ENCODE measurements around the gene ARHGEF7.

The ARHGEF7 gene

GRCh38 chr13:111076155-111077013, 38.7 kb upstream of the ARHGEF7 start:
- Histone ChIP-seq H3K4me2 (ENCODE audit: low read length) (no peak overlapping the region), H3K9ac (ENCODE audit: low read length) (no peak overlapping the region), H3K4me1 (ENCODE audit: insufficient read depth, low read length, severe bottlenecking) (no peaks in the 10 kb centered on the region), H2AFZ (ENCODE audit: low read length) (no peak overlapping the region), H3K36me3 (ENCODE audit: insufficient read depth, low read length) (no peaks in the 10 kb centered on the region), H3K27me3 (ENCODE audit: insufficient read depth, low read length) (no peaks in the 10 kb centered on the region; the same call in 1 of the 2 replicates), H4K20me1 (ENCODE audit: insufficient read depth, low read length) (no peaks in the 10 kb centered on the region), H3F3A (ENCODE audit: insufficient read depth, low read length) (no peaks in the 10 kb centered on the region), H3K27ac (ENCODE audit: low read depth, low read length, poor library complexity, severe bottlenecking) (no peak overlapping the region), H3K9me2 (ENCODE audit: low read depth, low read length) (no peaks in the 10 kb centered on the region), H3K4me3 (ENCODE audit: low read depth, low read length, poor library complexity, severe bottlenecking) (no peak overlapping the region), H3K9me3 (ENCODE audit: low read length) (peaks cover 24% of the 10 kb centered on the region), H3K79me2 (ENCODE audit: insufficient read depth, low read length) (no peaks in the 10 kb centered on the region)
- TF ChIP-seq EZH2 (IDR thresholded peaks at IDR 0.05; ENCODE audit: borderline replicate concordance, low read length): no peak
- no peak for TF ChIP-seq CTCF (IDR thresholded peaks at IDR 0.05; ENCODE audit: low read length)

- Histone ChIP-seq H3K4me3 (ENCODE audit: low read depth, low read length, poor library complexity, severe bottlenecking) (no peak overlapping the region), H4K20me1 (ENCODE audit: insufficient read depth, low read length) (no peaks in the 10 kb centered on the region), H3K9me2 (ENCODE audit: low read depth, low read length) (no peaks in the 10 kb centered on the region), H3K9me3 (ENCODE audit: low read length) (peaks cover 9% of the 10 kb centered on the region), H3K4me1 (ENCODE audit: insufficient read depth, low read length, severe bottlenecking) (no peaks in the 10 kb centered on the region), H3K27me3 (ENCODE audit: insufficient read depth, low read length) (no peaks in the 10 kb centered on the region; the same call in 1 of the 2 replicates), H2AFZ (ENCODE audit: low read length) (no peak overlapping the region), H3F3A (ENCODE audit: insufficient read depth, low read length) (no peaks in the 10 kb centered on the region), H3K27ac (ENCODE audit: low read depth, low read length, poor library complexity, severe bottlenecking) (no peak overlapping the region), H3K79me2 (ENCODE audit: insufficient read depth, low read length) (no peaks in the 10 kb centered on the region), H3K4me2 (ENCODE audit: low read length) (no peak overlapping the region), H3K36me3 (ENCODE audit: insufficient read depth, low read length) (no peaks in the 10 kb centered on the region), H3K9ac (ENCODE audit: low read length) (no peak overlapping the region)
- TF ChIP-seq EZH2 (IDR thresholded peaks at IDR 0.05; ENCODE audit: borderline replicate concordance, low read length): no peak
- no peak for TF ChIP-seq CTCF (IDR thresholded peaks at IDR 0.05; ENCODE audit: low read length)
Observed at GRCh38 chr13:111079375-111079774, 35.7 kb upstream of the ARHGEF7 start.

- TF ChIP-seq CTCF (IDR thresholded peaks at IDR 0.05; ENCODE audit: low read length) (no peak), EZH2 (IDR thresholded peaks at IDR 0.05; ENCODE audit: borderline replicate concordance, low read length) (no peak)
- Histone ChIP-seq H3K9ac (ENCODE audit: low read length) (no peak overlapping the region), H3K27me3 (ENCODE audit: insufficient read depth, low read length) (no peaks in the 10 kb centered on the region; the same call in 1 of the 2 replicates), H3K4me1 (ENCODE audit: insufficient read depth, low read length, severe bottlenecking) (no peaks in the 10 kb centered on the region), H3F3A (ENCODE audit: insufficient read depth, low read length) (no peaks in the 10 kb centered on the region), H3K4me2 (ENCODE audit: low read length) (no peak overlapping the region), H3K9me3 (ENCODE audit: low read length) (no peaks in the 10 kb centered on the region), H2AFZ (ENCODE audit: low read length) (no peak overlapping the region), H4K20me1 (ENCODE audit: insufficient read depth, low read length) (no peaks in the 10 kb centered on the region), H3K27ac (ENCODE audit: low read depth, low read length, poor library complexity, severe bottlenecking) (no peak overlapping the region), H3K9me2 (ENCODE audit: low read depth, low read length) (no peaks in the 10 kb centered on the region), H3K4me3 (ENCODE audit: low read depth, low read length, poor library complexity, severe bottlenecking) (no peak overlapping the region), H3K79me2 (ENCODE audit: insufficient read depth, low read length) (no peaks in the 10 kb centered on the region), H3K36me3 (ENCODE audit: insufficient read depth, low read length) (no peaks in the 10 kb centered on the region)
Observed at GRCh38 chr13:111080642-111081041, 34.5 kb upstream of the ARHGEF7 start.
